PFSK-1 (cell line): ENCODE data around the gene PSORS1C2.

Experiments used
- FOXP2 ChIP-seq: optimal IDR thresholded peaks from 2 replicates; pipeline ENCODE3; 2011; ENCODE audit warnings: borderline replicate concordance, control low read depth, inconsistent platforms; ENCODE audit not compliant: insufficient read depth; ENCODE audit errors: extremely low read length, extremely low read depth
- POLR2AphosphoS5 ChIP-seq: IDR thresholded peaks from 2 replicates; pipeline ENCODE4 v1.6.1; 2012; ENCODE audit warnings: low read depth, mild to moderate bottlenecking, control low read depth, low read length, moderate library complexity
- SIN3A ChIP-seq: IDR thresholded peaks from 2 replicates; pipeline ENCODE4 v1.6.1; 2012; ENCODE audit warnings: mild to moderate bottlenecking, low read length, moderate library complexity, borderline replicate concordance; ENCODE audit not compliant: insufficient read depth
- TAF1 ChIP-seq: IDR thresholded peaks from 2 replicates; pipeline ENCODE4 v1.6.1; 2012; ENCODE audit warnings: low read length, control low read depth, borderline replicate concordance; ENCODE audit not compliant: insufficient read depth
- TF ChIP-seq, protein P1 (sequence below), 2 experiments: IDR thresholded peaks; 2 replicates each; pipeline versions ENCODE4 v1.6.1 to v1.8.0; 2011 to 2012; ENCODE audit warnings: low read depth in 2 of 2, low read length in 2 of 2, control low read depth in 1 of 2, inconsistent platforms in 1 of 2, mild to moderate bottlenecking in 1 of 2, moderate library complexity in 1 of 2; ENCODE audit not compliant: insufficient read depth in 1 of 2

The PSORS1C2 gene

GRCh38 chr6:31179896-31180295, 41.0 kb upstream of the PSORS1C2 start:
- no peak for TF ChIP-seq POLR2AphosphoS5
- TF ChIP-seq FOXP2: no peak
- no peak for TF ChIP-seq TAF1
- TF ChIP-seq SIN3A: no peak
- TF ChIP-seq, protein P1, sequence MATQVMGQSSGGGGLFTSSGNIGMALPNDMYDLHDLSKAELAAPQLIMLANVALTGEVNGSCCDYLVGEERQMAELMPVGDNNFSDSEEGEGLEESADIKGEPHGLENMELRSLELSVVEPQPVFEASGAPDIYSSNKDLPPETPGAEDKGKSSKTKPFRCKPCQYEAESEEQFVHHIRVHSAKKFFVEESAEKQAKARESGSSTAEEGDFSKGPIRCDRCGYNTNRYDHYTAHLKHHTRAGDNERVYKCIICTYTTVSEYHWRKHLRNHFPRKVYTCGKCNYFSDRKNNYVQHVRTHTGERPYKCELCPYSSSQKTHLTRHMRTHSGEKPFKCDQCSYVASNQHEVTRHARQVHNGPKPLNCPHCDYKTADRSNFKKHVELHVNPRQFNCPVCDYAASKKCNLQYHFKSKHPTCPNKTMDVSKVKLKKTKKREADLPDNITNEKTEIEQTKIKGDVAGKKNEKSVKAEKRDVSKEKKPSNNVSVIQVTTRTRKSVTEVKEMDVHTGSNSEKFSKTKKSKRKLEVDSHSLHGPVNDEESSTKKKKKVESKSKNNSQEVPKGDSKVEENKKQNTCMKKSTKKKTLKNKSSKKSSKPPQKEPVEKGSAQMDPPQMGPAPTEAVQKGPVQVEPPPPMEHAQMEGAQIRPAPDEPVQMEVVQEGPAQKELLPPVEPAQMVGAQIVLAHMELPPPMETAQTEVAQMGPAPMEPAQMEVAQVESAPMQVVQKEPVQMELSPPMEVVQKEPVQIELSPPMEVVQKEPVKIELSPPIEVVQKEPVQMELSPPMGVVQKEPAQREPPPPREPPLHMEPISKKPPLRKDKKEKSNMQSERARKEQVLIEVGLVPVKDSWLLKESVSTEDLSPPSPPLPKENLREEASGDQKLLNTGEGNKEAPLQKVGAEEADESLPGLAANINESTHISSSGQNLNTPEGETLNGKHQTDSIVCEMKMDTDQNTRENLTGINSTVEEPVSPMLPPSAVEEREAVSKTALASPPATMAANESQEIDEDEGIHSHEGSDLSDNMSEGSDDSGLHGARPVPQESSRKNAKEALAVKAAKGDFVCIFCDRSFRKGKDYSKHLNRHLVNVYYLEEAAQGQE (IDR thresholded peaks at IDR 0.05; ENCODE audit: insufficient read depth in 1 of 2, low read depth in 2 of 2, low read length in 2 of 2): no peak

GRCh38 chr6:31179042-31179386, 40.1 kb upstream of the PSORS1C2 start:
- TF ChIP-seq SIN3A (no peak), POLR2AphosphoS5 (no peak), TAF1 (no peak), FOXP2 (no peak)
- TF ChIP-seq, protein P1 (IDR thresholded peaks at IDR 0.05; ENCODE audit: insufficient read depth in 1 of 2, low read depth in 2 of 2, low read length in 2 of 2): no peak

- TF ChIP-seq TAF1 (no peak), SIN3A (no peak), FOXP2 (no peak), POLR2AphosphoS5 (no peak)
- TF ChIP-seq, protein P1 (IDR thresholded peaks at IDR 0.05; ENCODE audit: insufficient read depth in 1 of 2, low read depth in 2 of 2, low read length in 2 of 2): no peak
Measured at GRCh38 chr6:31178143-31179041, 39.5 kb upstream of the PSORS1C2 start.

DNA sequence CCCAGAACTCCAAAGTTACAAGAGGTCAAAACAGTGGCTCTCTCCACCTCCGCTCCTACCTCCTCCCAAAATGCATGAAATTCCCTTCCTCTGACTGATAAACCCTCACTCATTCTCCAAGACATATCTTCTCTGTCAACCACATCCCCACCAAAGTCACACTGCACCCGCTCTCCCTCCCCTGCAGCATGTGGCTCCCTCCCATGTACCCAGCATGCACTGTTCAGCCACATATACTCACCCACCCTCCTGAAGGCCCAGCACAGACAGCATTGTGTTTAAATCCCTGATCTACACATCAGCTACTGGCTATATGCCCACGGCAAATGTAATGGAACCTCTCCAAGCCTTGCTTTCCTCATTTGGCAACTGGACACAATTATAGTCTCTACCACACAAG, 37.1 kb upstream of the PSORS1C2 start:
- TF ChIP-seq POLR2AphosphoS5 (no peak), FOXP2 (no peak), TAF1 (no peak), SIN3A (no peak)
- TF ChIP-seq, protein P1 (IDR thresholded peaks at IDR 0.05; ENCODE audit: insufficient read depth in 1 of 2, low read depth in 2 of 2, low read length in 2 of 2): no peak
